Trophoblast cell (in vitro differentiated cells and primary cell): Measurements from ENCODE around the gene IL12RB1. TPM values are rescaled to one million over a fixed set of nuclear protein-coding genes. Genes with fewer than 3 reads are reported as not detected.

Experiments
- DNase-seq, 2 donors: peaks; one replicate each; pipeline ENCODE4 v3.0.0-alpha.2; 2016
- H2AFZ ChIP-seq: 2 replicates; pipeline ENCODE4 v1.6.1; 2013; ENCODE audit warnings: low read length, moderate library complexity, mild to moderate bottlenecking; ENCODE audit not compliant: insufficient read depth, poor library complexity
- H2AK5ac ChIP-seq: 2 replicates; pipeline ENCODE4 v1.6.1; 2013; ENCODE audit warnings: mild to moderate bottlenecking, low read length
- H2BK120ac ChIP-seq: 2 replicates; pipeline ENCODE4 v1.6.1; 2013; ENCODE audit warnings: low read length, mild to moderate bottlenecking, moderate library complexity; ENCODE audit not compliant: insufficient read depth, poor library complexity
- H2BK12ac ChIP-seq: 2 replicates; pipeline ENCODE4 v1.6.1; 2013; ENCODE audit warnings: mild to moderate bottlenecking, low read length, moderate library complexity
- H2BK5ac ChIP-seq: 2 replicates; pipeline ENCODE4 v1.6.1; 2013; ENCODE audit warnings: low read length, low read depth, moderate library complexity, mild to moderate bottlenecking; ENCODE audit not compliant: poor library complexity
- H3K14ac ChIP-seq: 2 replicates; pipeline ENCODE4 v1.6.1; 2013; ENCODE audit warnings: mild to moderate bottlenecking, low read length
- H3K18ac ChIP-seq: 2 replicates; pipeline ENCODE4 v1.6.1; 2013; ENCODE audit warnings: mild to moderate bottlenecking, low read length
- H3K23ac ChIP-seq: 2 replicates; pipeline ENCODE4 v1.6.1; 2013; ENCODE audit warnings: low read length
- H3K27ac ChIP-seq: 2 replicates; pipeline ENCODE4 v1.5.1; 2013; ENCODE audit warnings: low read depth, mild to moderate bottlenecking, inconsistent platforms, low read length, moderate library complexity
- H3K27me3 ChIP-seq: 2 replicates; pipeline ENCODE4 v1.6.1; 2013; ENCODE audit warnings: inconsistent platforms, mild to moderate bottlenecking, low read length, moderate library complexity; ENCODE audit not compliant: insufficient read depth
- H3K36me3 ChIP-seq, 2 experiments: 1 replicate in 1 of 2; 2 replicates in 1 of 2; pipeline ENCODE4 v1.6.1; 2013; ENCODE audit warnings: low read length in 2 of 2, mild to moderate bottlenecking in 2 of 2, moderate library complexity in 1 of 2; ENCODE audit not compliant: insufficient read depth in 2 of 2, control insufficient read depth in 1 of 2
- H3K4ac ChIP-seq: 2 replicates; pipeline ENCODE4 v1.6.1; 2013; ENCODE audit warnings: low read depth, mild to moderate bottlenecking, low read length, moderate library complexity
- H3K4me1 ChIP-seq, 2 experiments: 1 replicate in 1 of 2; 2 replicates in 1 of 2; pipeline ENCODE4 v1.6.1; 2013; ENCODE audit warnings: low read length in 2 of 2, mild to moderate bottlenecking in 2 of 2, moderate library complexity in 1 of 2; ENCODE audit not compliant: insufficient read depth in 2 of 2, control insufficient read depth in 1 of 2
- H3K4me2 ChIP-seq: 2 replicates; pipeline ENCODE4 v1.6.1; 2013; ENCODE audit warnings: inconsistent platforms, mild to moderate bottlenecking, low read length, moderate library complexity
- H3K4me3 ChIP-seq: 2 replicates; pipeline ENCODE4 v1.5.1; 2013; ENCODE audit warnings: mild to moderate bottlenecking, low read depth, low read length, inconsistent platforms
- H3K79me1 ChIP-seq: one replicate; pipeline ENCODE4 v1.6.1; 2013; ENCODE audit warnings: low read length
- H3K79me2 ChIP-seq: 2 replicates; pipeline ENCODE4 v1.6.1; 2013; ENCODE audit warnings: low read length, mild to moderate bottlenecking; ENCODE audit not compliant: control insufficient read depth, insufficient read depth, poor library complexity
- H3K9ac ChIP-seq: 2 replicates; pipeline ENCODE4 v1.6.1; 2013; ENCODE audit warnings: mild to moderate bottlenecking, low read length
- H3K9me3 ChIP-seq: 2 replicates; pipeline ENCODE4 v1.6.1; 2013; ENCODE audit warnings: low read depth, mild to moderate bottlenecking, control low read depth, inconsistent platforms, low read length; ENCODE audit not compliant: insufficient read depth
- H4K12ac ChIP-seq: 2 replicates; pipeline ENCODE4 v1.6.1; 2013; ENCODE audit warnings: low read depth, mild to moderate bottlenecking, low read length, moderate library complexity
- H4K8ac ChIP-seq: 2 replicates; pipeline ENCODE4 v1.6.1; 2013; ENCODE audit warnings: low read depth, mild to moderate bottlenecking, low read length, moderate library complexity
- H4K91ac ChIP-seq: one replicate; pipeline ENCODE4 v1.6.1; 2013; ENCODE audit warnings: low read depth, mild to moderate bottlenecking, low read length, moderate library complexity
- WGBS: extraction: QIAGEN DNeasy Blood & Tissue Kit; methylation state at CpG from one replicate; pipeline ENCODE4 v1.1.7; 2013; ENCODE audit warnings: missing lambda C conversion rate; ENCODE audit not compliant: insufficient read length, insufficient coverage; ENCODE audit errors: extremely low coverage; 5-methylcytosine and 5-hydroxymethylcytosine counted together
- polyA plus RNA-seq: library from polyadenylated mRNA; stranded (reverse); fragments of 200-250 nt; gene quantifications from 2 replicates; pipeline ENCODE4 v1.2.3, GENCODE V29; 2013

The IL12RB1 gene
- polyA plus RNA-seq = not detected in 2 replicates

DNA sequence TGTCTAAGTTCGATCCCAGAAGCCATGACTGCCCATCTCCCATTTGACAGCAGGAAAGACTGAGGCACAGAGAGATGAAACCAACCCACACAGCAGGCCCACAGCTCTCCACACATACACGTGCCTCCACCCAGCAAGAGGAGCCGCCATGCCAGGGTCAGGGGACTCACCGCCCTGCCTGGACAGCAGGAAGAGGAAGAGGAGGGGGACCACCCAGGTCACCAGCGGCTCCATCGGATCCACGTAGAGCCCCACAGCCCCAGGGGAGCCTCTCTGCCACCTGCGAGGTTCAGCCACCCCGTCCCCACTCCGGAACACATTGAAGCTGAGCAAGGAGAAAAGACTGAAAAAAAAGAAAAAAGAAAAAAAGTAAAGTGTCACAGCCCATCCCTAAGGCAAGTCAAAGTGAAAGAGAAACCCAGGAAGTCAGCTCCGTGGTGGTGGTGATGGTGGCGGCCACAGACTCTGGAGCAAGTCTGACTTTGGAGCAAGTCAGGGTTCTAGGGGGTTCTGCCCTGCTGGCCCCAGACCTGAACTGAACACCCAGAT lies at the start of gene IL12RB1:
TSS of gene IL12RB1 (minus strand) at position 345 of the 549 bp plus-strand sequence. CDS start at position 234, 111 bp downstream.
- no peak within 1 kb of the TSS for H3K4ac ChIP-seq
- H4K91ac ChIP-seq = no peak within 1 kb of the TSS
- H3K4me3 ChIP-seq = no peak within 1 kb of the TSS
- no peak within 1 kb of the TSS for H3K18ac ChIP-seq
- no peak within 1 kb of the TSS for H3K9ac ChIP-seq
- peaks cover 2% of the 10 kb centered on the region for H3K9me3 ChIP-seq
- no peak within 1 kb of the TSS for H3K14ac ChIP-seq
- no peaks in the 10 kb centered on the region for H3K36me3 ChIP-seq
- H3K79me1 ChIP-seq = no peaks in the 10 kb centered on the region
- DNase-seq = no peak
- H3K4me2 ChIP-seq = no peak within 1 kb of the TSS
- H3K4me1 ChIP-seq = no peaks in the 10 kb centered on the region
- no peak within 1 kb of the TSS for H4K8ac ChIP-seq
- no peak within 1 kb of the TSS for H2AFZ ChIP-seq
- H3K27me3 ChIP-seq = no peaks in the 10 kb centered on the region
- no peak within 1 kb of the TSS for H2BK12ac ChIP-seq
- H2BK120ac ChIP-seq = no peak within 1 kb of the TSS
- no peaks in the 10 kb centered on the region for H3K79me2 ChIP-seq
- no peak within 1 kb of the TSS for H2BK5ac ChIP-seq
- no peak within 1 kb of the TSS for H4K12ac ChIP-seq
- WGBS = no CpG with 5 or more reads among the region's 12 CpGs
- no peak within 1 kb of the TSS for H2AK5ac ChIP-seq
- H3K23ac ChIP-seq = no peak within 1 kb of the TSS
- H3K27ac ChIP-seq = no peak within 1 kb of the TSS

DNA sequence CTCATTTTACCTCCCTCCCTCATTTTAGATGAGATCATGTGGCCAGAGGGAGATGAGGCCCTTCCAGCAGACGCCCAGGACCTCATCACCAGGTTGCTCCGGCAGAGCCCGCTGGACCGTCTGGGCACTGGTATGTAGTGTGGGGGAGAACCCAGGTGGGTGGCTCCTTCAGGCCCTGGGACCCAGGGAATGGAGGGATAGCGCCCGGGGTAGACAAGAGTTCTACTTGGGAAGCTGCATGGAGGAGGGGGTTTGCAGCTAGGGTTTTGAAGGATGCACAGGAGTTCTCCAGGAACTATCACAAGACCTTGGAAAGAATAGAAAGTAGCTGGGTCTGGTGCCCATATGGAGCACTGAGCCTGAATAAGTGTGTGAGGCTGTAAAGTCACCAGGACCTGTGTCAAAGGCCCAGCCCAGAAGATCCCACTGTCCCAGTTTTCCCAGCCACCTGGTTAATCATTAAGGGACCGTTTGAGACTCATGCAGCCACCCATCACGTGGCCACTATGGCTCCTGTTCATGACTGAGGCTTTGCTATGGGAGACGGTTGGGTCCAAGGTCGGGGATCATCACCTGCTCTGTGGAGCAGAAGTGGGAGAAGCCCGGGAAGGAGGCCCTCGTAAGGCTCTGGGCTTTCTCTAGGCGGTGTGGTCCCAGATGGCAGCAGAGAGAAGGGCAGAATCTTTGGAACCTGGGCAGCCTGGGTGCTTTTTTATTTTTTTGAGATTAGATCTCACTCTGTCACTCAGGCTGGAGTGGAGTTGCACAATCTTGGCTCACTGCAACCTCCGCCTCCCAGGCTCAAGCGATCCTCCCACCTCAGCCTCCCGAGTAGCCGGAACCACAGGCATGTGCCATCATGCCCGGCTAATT lies 49.2 kb upstream of the IL12RB1 start:
- H3K4ac ChIP-seq = no peak overlapping the region
- H4K8ac ChIP-seq = no peak overlapping the region

DNA sequence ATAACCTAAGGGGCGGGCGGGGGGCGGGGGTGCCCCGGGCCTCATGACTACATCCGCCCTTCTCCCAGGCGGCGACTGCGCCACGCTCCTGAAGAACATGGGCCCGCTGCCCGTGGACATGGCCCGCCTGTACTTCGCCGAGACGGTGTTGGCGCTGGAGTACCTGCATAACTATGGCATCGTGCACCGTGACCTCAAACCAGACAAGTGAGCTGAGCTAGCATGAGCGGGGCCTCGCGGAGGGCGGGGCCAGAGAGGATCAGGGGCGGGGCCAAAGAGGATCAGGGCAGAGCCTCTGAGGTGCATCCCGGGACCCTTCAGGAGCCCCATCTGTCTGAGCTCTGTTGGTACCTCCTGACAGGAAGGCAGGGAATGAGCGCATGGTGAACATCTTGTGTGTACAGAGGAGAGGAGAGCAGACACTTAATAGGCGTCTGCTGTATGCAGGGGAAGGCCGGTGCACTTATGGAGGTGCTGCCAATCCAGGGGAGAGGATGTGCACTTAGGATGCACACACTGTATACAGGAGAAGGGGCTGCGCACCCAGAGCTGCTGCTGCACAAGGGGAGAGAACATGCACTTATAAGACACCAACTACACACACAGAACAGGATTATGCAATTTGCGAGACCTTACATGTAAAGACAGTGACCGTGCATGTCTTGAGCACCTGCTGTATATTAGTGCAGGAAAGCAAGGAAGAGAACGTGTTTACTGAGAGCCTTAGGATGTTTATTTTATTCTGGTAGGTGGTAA lies 45.3 kb upstream of the IL12RB1 start:
- Histone ChIP-seq H3K27me3 (no peaks in the 10 kb centered on the region), H2BK5ac (no peak overlapping the region), H3K18ac (no peak overlapping the region), H3K79me2 (no peaks in the 10 kb centered on the region), H3K9ac (no peak overlapping the region), H3K9me3 (no peaks in the 10 kb centered on the region), H3K4ac (no peak overlapping the region), H3K36me3 (peaks cover 14% of the 10 kb centered on the region in 2 experiments), H4K12ac (no peak overlapping the region), H3K4me3 (no peak overlapping the region), H2BK12ac (no peak overlapping the region), H3K79me1 (no peaks in the 10 kb centered on the region), H4K91ac (no peak overlapping the region), H2AK5ac (no peak overlapping the region), H3K4me1 (no peaks in the 10 kb centered on the region), H3K27ac (no peak overlapping the region), H3K14ac (no peak overlapping the region), H3K4me2 (no peak overlapping the region), H2AFZ (no peak overlapping the region), H4K8ac (no peak overlapping the region), H3K23ac (no peak overlapping the region), H2BK120ac (no peak overlapping the region)
- no CpG with 5 or more reads among the region's 31 CpGs for WGBS
- DNase-seq = no peak

More for the DNA sequence above, 49.2 kb upstream of the IL12RB1 start:
- Histone ChIP-seq H3K9me3 (no peaks in the 10 kb centered on the region), H3K4me1 (no peaks in the 10 kb centered on the region), H3K23ac (no peak overlapping the region), H3K4me3 (no peak overlapping the region), H3K4me2 (no peak overlapping the region), H3K18ac (no peak overlapping the region), H3K79me2 (no peaks in the 10 kb centered on the region), H3K14ac (no peak overlapping the region), H4K91ac (no peak overlapping the region), H2AK5ac (no peak overlapping the region), H2AFZ (no peak overlapping the region), H3K27me3 (no peaks in the 10 kb centered on the region), H2BK120ac (no peak overlapping the region), H4K12ac (no peak overlapping the region), H3K27ac (no peak overlapping the region), H2BK12ac (no peak overlapping the region), H3K9ac (no peak overlapping the region), H3K36me3 (peaks cover 11 to 15% of the 10 kb centered on the region in 2 experiments), H3K79me1 (no peaks in the 10 kb centered on the region), H2BK5ac (no peak overlapping the region)
- peak; percentile 24 to 62 for DNase-seq
- no CpG with 5 or more reads among the region's 18 CpGs for WGBS

DNA sequence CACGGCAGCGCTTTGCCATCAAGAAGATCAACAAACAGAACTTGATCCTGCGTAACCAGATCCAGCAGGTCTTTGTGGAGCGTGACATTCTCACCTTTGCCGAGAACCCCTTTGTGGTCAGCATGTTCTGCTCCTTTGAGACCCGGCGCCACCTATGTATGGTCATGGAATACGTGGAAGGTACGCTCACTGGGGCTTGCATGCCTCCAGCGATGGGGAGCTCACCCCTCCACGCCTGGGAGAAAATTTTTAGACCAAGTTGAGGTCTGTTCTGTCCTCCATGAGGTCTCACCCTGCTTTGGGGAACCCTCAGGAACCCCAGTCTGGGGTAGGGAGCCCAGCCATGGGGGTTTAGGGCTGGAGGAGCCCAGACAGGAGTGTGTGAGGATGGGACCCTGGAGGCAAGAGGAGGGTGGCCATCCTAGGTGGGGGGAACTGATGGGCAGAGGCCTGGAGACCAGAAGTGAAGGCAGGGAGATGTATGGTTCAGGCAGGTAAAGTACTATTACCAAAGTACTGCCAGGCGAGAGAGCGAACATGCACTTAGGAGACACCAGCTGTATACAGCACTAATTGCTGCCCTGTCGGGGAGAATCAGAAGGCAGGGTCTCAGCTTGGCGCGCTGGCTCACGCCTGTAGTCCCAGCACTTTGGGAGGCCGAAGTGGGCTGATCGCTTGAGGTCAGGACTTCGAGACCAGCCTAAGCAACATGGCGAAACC lies 43.9 kb upstream of the IL12RB1 start:
- H3K4me1 ChIP-seq = no peaks in the 10 kb centered on the region

More for the DNA sequence above, 43.9 kb upstream of the IL12RB1 start:
- Histone ChIP-seq H2BK120ac (no peak overlapping the region), H3K4me2 (no peak overlapping the region), H3K79me1 (no peaks in the 10 kb centered on the region), H3K27me3 (no peaks in the 10 kb centered on the region), H3K9me3 (no peaks in the 10 kb centered on the region), H4K91ac (no peak overlapping the region), H3K23ac (no peak overlapping the region), H3K18ac (no peak overlapping the region), H3K14ac (no peak overlapping the region), H2BK12ac (no peak overlapping the region), H3K4me3 (no peak overlapping the region), H4K8ac (no peak overlapping the region), H3K4ac (no peak overlapping the region), H2AFZ (no peak overlapping the region), H3K9ac (no peak overlapping the region), H2BK5ac (no peak overlapping the region), H4K12ac (no peak overlapping the region), H3K79me2 (no peaks in the 10 kb centered on the region), H3K36me3 (peaks cover 13 to 14% of the 10 kb centered on the region in 2 experiments), H3K27ac (no peak overlapping the region), H2AK5ac (no peak overlapping the region)
- DNase-seq = no peak
- WGBS = no CpG with 5 or more reads among the region's 21 CpGs
